Measurements from ENCODE around the gene ANKRD50.

The ANKRD50 gene

DNA sequence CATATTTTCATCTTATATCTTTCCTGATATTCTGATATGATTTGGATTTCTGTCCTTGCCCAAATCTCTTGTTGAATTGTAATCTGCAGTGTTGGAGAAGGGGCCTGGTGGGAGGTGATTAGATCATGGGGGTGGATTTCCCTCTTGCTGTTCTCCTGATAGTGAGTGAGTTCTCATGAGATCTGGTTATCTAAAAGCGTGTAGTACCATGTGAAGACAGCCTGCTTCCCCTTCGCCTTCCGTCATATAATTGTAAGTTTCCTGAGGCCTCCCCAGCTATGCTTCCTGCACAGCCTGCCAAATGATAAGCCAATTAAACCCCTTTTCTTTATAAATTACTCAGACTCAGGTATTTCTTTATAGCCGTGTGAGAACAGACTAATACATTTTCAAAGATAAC, 77.2 kb downstream of the ANKRD50 start:
- DNase-seq (ENCODE audit: low read depth in 2 of 2) = no peak

DNA sequence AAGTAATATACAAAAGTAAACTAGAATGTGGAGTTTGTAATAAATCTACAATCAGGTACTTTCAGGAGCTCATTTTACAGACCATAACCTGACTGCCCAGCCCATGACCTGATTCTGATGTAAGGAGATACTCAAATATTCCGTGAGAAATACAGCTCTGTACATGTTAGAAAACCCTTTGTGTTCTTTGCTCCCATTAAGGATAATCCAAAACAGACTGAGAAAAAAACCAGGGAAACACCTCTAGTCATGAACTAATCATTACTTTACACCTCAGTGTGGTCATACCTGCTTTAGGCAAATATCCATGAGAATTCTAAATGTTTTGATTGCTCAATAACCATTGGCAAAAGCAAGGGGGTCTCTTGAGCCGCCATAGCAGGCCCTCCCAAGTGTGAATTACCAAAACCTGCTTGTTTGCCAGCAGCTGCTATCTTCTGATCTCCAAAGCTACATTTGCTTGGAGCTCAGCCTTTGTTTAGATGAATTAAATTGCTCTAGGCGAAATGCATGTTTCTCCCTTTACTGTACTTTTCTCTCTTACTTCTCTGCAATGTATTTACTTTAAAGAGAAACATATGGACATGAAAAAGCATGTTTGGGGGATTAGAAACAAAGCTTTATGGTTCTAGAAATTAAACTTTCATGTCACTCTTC, 79.1 kb downstream of the ANKRD50 start:
- no peak for DNase-seq (ENCODE audit: low read depth in 2 of 2)

DNA sequence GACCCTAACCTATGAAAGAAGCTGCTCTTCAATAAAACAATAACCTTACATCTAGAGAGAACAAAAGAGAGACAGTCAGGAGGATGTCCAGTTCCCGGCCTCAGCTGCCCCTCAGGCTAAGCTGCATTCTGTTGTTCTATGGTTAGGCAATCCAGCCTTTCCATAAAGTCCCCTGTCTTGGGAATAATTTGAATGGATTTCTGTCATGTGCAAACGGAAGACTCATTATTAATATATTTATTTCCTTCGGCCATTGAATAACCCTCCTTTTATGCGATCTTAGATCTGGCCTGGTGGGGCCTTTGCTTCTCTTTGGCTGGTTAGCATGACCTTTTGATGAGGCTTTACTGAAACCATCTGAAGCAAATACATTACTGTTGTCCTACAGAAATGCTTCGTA, 80.1 kb downstream of the ANKRD50 start:
- DNase-seq (ENCODE audit: low read depth in 2 of 2) = no peak

DNA sequence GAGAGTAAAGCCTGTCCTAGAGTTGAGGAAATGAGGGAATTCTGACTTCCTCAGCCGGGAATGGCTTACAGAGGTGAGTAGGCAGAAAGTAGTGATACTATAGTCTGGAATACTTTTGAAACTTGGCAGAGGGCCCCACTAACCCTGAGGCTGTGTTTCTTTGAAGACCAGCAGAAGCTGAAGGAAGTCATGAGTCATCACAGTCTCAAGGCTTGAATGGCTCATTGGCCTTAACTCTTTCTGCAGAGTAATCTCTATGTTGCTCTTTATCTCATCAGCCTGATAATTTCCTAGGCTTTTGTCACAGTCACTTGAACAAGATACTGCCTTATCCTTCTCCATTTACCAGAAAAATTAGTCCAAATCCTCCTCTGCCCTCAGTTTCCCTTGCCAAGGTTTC, 80.8 kb downstream of the ANKRD50 start:
- no peak for DNase-seq (ENCODE audit: low read depth in 2 of 2)

DNA sequence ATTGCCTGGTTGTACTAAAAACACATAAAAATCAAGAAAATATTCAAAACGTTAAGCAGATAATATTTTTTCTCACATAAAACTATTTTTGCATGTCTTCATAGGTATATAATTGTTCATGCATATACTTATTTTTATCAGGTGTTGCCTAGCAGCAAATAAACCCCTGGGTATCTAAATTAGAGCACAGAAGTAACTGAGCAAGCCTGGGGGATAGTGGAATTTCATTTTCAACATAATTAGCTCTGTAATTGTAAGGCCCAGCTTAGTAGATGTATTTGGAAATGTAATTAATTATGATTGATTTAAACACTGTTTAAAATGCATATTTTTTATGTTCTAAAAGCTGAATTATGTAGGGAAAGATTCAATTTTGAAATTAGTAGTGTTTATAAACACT, 82.9 kb downstream of the ANKRD50 start:
- DNase-seq (ENCODE audit: low read depth in 2 of 2) = no peak

Data from activated CD8-positive, alpha-beta memory T cell treated with anti-CD3 and anti-CD28 coated beads for 4 hours (primary cell).